Renal cortex interstitium (tissue), 15 donors: ENCODE results near the gene TAF11L4. TPM values are rescaled to one million over a fixed set of nuclear protein-coding genes. Genes with fewer than 3 reads are reported as not detected.
"Not testable (repeated sequence)": the region's sequence is repeated elsewhere in the genome, so short reads cannot be mapped to it uniquely, and the experiment has no call there.

Source experiments
- DNase-seq, 11 donors: peaks; one replicate each; pipeline ENCODE4 v3.0.0-alpha.2; 2013; ENCODE audit warnings: low read depth in 9 of 11, low spot score in 4 of 11; ENCODE audit errors: extremely low read depth in 1 of 11
- long read RNA-seq, 16 experiments: transcript quantifications; one replicate each; lab custom pipeline, GENCODE V29; 2026
- polyA plus RNA-seq, 3 donors: library from polyadenylated mRNA; unstranded; fragments of 120-200 nt; gene quantifications; one replicate each; pipeline ENCODE4 v1.2.1, GENCODE V29; 2013; ENCODE audit not compliant: insufficient read length in 3 of 3

The TAF11L4 gene
- polyA plus RNA-seq: not detected
- long read RNA-seq, donor 1: 0 reads
- long read RNA-seq, donor 2: 0 reads
- long read RNA-seq, donor 3: 0 reads
- long read RNA-seq, donor 4: 0 reads
- long read RNA-seq, donor 5: 0 reads
- long read RNA-seq, donor 6: 0 reads
- long read RNA-seq, donor 7: 0 reads
- long read RNA-seq, donor 8: 0 reads
- long read RNA-seq, donor 9: 0 reads
- long read RNA-seq, donor 10: 0 reads
- long read RNA-seq, donor 11: 0 reads
- long read RNA-seq, donor 12: 0 reads
- long read RNA-seq, donor 13: 0 reads
- long read RNA-seq, donor 14: 0 reads
- long read RNA-seq, donor 15: 0 reads
- long read RNA-seq, donor 16: 0 reads

- DNase-seq: not testable (repeated sequence)
Observed at GRCh38 chr5:17521501-17521900, at the start of gene TAF11L4. Gene TAF11L4, plus strand, starts transcription at chr5:17521801.

- not testable (repeated sequence) for DNase-seq
Observed at GRCh38 chr5:17475064-17475463, 46.5 kb upstream of the TAF11L4 start.

GRCh38 chr5:17477043-17477442, 44.6 kb upstream of the TAF11L4 start:
- no peak for DNase-seq

DNA sequence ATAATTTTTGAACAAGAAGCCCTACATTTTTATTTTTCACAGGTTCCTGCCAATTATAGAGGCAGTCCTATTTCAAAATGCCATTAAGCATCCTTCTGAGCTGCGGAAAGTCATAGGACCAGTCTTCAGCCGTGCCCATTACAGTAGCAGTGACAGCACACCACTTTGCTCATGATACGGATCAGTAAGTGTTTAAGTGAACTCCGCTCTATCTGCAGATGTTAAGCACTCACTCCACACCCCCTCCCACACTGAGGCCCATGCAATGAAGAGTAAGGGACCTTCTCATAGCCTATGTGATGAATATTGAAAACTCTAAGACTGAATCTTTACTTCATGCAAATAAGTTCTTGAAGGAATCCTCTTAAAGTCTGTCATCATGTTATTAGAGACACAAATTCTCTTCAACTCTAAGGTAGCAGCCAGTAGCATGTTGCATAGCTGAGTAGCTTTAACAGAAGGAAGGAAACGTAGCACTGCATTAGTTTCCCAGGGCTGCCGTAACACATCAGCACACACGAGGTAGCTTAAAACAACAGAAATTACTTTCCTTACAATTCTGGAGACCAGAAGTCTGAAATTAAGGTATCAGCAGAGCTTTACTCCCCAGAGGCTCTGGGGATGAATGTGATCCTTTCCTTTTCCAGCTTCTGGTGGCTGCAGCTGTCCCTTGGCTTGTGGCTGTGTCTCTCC, 43.9 kb upstream of the TAF11L4 start:
- peak in 3 of 11 donors; percentile 7 to 28 (median 13) for DNase-seq

DNA sequence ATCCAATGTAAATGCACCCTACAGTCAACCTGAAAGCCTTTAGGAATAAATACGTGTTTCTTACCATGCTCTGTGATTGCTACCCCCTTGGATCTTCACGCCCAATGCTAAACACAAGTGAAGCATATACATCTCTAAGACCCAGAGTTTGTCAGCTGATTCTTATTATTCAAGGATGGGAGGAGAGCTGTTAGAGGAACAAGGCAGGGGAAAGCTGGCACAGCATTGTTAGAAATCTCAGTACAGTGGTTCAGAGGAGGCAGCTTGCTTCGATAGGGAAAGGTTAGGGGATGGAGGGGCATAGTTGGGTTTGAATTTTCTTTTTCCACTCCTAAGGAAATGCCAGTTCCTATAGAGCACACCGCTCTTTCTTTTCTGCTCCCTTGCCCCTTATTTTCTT, 40.2 kb upstream of the TAF11L4 start:
- DNase-seq: no peak

DNA sequence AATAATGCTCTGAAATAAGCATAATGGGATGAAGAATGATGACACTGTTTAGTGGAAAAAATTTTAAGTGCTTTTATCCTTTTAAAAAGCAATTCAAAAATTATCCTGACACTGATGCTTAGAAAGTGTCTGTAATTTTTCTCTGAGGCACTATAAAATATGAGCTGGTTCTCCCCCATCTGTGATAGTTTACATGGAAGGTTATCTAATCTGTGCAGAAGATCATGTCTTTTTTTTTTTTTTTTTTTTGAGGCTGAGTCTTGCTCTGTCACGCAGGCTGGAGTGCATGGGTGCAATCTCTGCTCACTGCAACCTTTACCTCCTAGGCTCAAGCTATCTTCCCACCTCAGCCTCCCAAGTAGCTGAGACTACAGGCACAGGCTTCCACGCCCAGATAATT, 38.8 kb upstream of the TAF11L4 start:
- no peak for DNase-seq

GRCh38 chr5:17486464-17487173, 35.0 kb upstream of the TAF11L4 start:
- DNase-seq: not testable (repeated sequence)

GRCh38 chr5:17487174-17487512, 34.5 kb upstream of the TAF11L4 start:
- DNase-seq: no peak

DNA sequence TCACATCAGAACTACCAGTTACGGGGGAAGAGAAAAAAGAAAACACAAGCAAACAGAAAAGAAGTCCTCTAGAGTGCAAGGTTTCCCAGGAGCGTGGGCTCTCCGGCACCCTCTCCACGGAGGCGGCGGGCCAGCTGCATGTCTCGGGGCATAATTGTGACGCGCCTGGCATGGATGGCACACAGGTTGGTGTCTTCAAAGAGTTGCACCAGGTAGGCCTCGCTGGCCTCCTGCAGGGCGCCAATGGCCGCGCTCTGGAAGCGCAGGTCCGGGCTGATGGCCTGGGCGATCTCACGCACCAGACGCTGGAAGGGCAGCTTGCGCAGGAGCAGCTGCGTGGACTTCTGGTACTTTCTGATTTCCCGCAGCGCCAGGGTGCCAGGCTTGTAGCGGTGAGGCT, 30.3 kb upstream of the TAF11L4 start:
- not testable (repeated sequence) for DNase-seq

GRCh38 chr5:17492770-17493169, 28.8 kb upstream of the TAF11L4 start:
- DNase-seq: no peak

GRCh38 chr5:17497446-17497845, 24.2 kb upstream of the TAF11L4 start:
- no peak for DNase-seq

- DNase-seq: not testable (repeated sequence)
Observed at GRCh38 chr5:17497931-17498330, 23.7 kb upstream of the TAF11L4 start, which contains the start of gene TAF11L2. Gene TAF11L2, plus strand, starts transcription at chr5:17498231.

DNA sequence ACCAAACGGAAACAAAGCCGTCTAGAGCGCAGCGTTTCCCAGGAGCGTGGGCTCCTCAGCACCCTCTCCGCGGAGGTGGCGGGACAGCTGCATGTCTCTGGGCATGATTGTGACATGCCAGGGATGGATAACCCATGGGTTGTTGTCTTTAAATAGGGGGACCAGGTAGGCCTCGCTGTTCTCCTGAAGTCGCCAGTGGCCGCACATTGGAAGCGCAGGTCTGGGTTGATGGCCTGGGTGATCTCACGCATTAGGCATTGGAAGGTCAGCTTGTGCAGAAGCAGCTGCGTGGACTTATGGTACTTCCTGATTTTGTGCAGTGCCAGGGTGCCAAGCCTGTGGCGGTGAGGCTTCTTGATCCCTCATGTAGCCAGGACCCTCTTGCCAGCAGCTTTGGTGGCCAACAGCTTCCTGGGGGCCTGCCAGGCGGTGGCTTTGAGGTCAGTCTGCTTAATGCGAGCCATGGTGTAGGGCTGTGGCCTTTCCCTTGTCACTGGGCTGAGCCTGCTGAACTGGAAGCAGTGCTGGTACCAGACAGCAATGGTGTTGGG, 9.8 kb upstream of the TAF11L4 start:
- DNase-seq: no peak

DNA sequence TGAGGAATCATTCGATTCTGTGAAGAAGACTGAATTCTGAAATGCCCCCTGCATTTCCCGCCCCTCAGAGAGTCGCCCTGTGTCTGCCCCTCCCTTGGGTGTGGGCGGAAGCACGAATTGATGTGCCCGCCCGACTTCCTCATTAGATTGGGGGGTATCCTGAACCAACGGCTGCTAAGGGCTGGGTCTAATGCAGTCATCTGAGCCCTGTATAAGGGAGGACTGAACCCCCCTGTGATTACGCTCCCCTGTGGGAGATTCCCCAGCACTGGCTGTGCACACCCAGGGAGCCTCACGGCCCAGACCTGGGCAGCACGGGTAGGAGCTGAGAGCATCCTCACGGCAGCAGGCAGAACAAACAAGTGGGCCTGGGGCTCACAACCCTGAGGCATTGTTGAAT, 4.1 kb upstream of the TAF11L4 start:
- not testable (repeated sequence) for DNase-seq

DNA sequence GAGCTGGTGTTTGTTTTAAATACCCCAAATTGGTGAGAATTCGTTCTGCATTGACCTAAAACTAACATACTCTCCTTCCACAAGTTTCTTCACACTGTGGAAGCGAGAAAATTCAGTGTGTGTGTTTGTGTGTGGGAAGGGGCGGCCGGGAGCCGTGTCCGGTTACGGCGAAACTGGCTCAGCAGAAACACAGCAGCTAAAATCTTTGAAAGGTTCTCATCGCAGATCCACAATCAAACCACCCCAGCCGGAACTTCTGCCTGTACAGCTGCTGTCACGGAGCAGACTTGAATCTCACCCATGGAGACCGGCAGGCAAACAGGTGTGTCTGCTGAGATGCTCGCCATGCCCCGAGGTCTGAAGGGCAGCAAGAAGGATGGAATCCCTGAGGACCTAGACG, 3.5 kb upstream of the TAF11L4 start, which contains the start of gene TAF11L3:
Gene TAF11L3 (plus strand): TSS at position 301 of the 400 bp plus-strand sequence.
- DNase-seq: not testable (repeated sequence)

DNA sequence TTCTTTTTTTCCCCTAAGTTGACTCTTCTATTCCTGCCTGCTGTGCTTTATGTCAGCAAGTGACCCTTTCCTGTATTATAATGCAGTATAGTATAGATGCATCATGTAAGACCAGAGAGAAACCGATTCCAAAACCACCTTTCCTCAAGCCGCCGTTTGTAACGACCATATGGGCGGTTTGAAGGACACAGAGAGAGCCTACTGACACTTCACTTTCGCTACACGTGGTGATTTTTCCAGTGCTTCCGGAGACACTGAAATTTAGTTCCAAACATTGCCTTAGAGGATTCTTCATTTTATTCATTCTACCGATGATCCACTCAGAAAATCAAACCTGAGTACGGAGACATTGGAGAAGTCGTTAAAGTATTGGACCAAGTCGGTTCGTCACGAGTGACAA, 2.1 kb upstream of the TAF11L4 start:
- DNase-seq: not testable (repeated sequence)

GRCh38 chr5:17524935-17525334, 3.3 kb downstream of the TAF11L4 start, which contains the start of gene TAF11L5:
Gene TAF11L5, plus strand, starts transcription at chr5:17525235.
- DNase-seq: not testable (repeated sequence)

GRCh38 chr5:17526504-17526903, 4.9 kb downstream of the TAF11L4 start:
- peak in 1 of 11 donors; percentile 1 for DNase-seq

DNA sequence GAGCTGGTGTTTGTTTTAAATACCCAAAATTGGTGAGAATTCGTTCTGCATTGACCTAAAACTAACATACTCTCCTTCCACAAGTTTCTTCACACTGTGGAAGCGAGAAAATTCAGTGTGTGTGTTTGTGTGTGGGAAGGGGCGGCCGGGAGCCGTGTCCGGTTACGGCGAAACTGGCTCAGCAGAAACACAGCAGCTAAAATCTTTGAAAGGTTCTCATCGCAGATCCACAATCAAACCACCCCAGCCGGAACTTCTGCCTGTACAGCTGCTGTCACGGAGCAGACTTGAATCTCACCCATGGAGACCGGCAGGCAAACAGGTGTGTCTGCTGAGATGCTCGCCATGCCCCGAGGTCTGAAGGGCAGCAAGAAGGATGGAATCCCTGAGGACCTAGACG, 6.8 kb downstream of the TAF11L4 start, which contains the start of gene TAF11L6:
Gene TAF11L6 (plus strand): TSS at position 301 of the 400 bp plus-strand sequence.
- DNase-seq: not testable (repeated sequence)
